HepG2 (cell line): Measurements from ENCODE around the gene OR2W3. TPM values are rescaled to one million over a fixed set of nuclear protein-coding genes. Genes with fewer than 3 reads are reported as not detected.

ENCODE experiments used
- ATAC-seq: fragments of 200-7000 bp; cut with Tn5 transposase; 3 replicates; pipeline ENCODE4 v1.9.1; 2020; ENCODE audit warnings: mild to moderate bottlenecking, moderate library complexity
- BruUV-seq: library from RNA; stranded (reverse); fragments of 400-500 nt; replicated peaks from 2 replicates; lab custom pipeline; 2021; lab: Mats Ljungman, UMichigan
- CTCF ChIA-PET: fragments of 300-600 bp; formaldehyde crosslinking; extraction: SDS; loops from one replicate; lab custom pipeline; 2021; ENCODE audit warnings: low total read pairs, inconsistent platforms, low intra/inter-chr PET ratio; lab: Yijun Ruan, JAX
- POLR2A ChIA-PET: fragments of 350-600 bp; sonication (Branson Sonifier 250); formaldehyde crosslinking; loops from one replicate; lab custom pipeline; 2020; ENCODE audit warnings: antibody characterized with exemption, inconsistent platforms; lab: Yijun Ruan, JAX
- DNase-seq: peaks from one replicate; pipeline ENCODE4 v3.0.0-alpha.2; 2015; ENCODE audit warnings: low spot score
- FAIRE-seq: peaks from 3 replicates; lab custom pipeline; 2011; peaks lifted over from hg19 to GRCh38; lab: Jason Lieb, UNC
- H2AFZ ChIP-seq: one replicate; pipeline ENCODE4 v1.6.1; 2011; ENCODE audit warnings: low read length, inconsistent platforms
- H3K27ac ChIP-seq: fragments of 300-600 bp; 3 replicates; pipeline ENCODE4 v1.8.0; 2011; ENCODE audit warnings: mixed run types, mild to moderate bottlenecking, mixed read lengths, low read length, inconsistent platforms; ENCODE audit not compliant: insufficient read depth; ENCODE audit errors: extremely low read length
- H3K27me3 ChIP-seq, 2 experiments: fragments of 200-600 bp in 1 of 2; 2 replicates in 1 of 2; 3 replicates in 1 of 2; pipeline versions ENCODE4 v1.6.0 to v1.8.0; 2011; ENCODE audit warnings: low read length in 2 of 2, mild to moderate bottlenecking in 2 of 2, moderate library complexity in 2 of 2, inconsistent platforms in 1 of 2; ENCODE audit not compliant: insufficient read depth in 2 of 2, control insufficient read depth in 1 of 2
- H3K36me3 ChIP-seq, 2 experiments: fragments of 200-600 bp in 1 of 2; replicated peaks in 1 of 2; 2 replicates in 1 of 2; 3 replicates in 1 of 2; pipeline versions ENCODE4 v1.5.1 to v1.8.0; 2011; ENCODE audit warnings: low read length in 2 of 2, inconsistent platforms in 1 of 2; ENCODE audit not compliant: insufficient read depth in 2 of 2, control insufficient read depth in 1 of 2
- H3K4me1 ChIP-seq: 2 replicates; pipeline ENCODE4 v1.5.1; 2012; ENCODE audit warnings: low read length, inconsistent platforms; ENCODE audit not compliant: insufficient read depth
- H3K4me2 ChIP-seq: 2 replicates; pipeline ENCODE4 v1.6.0; 2011; ENCODE audit warnings: low read depth, low read length, inconsistent platforms
- H3K4me3 ChIP-seq, 3 experiments: fragments of 200-600 bp in 1 of 3; sonication (generic), shearing (Covaris generic) in 1 of 3; replicated peaks in 1 of 3; 2 replicates each; pipeline ENCODE4 v1.5.1; 2011 to 2016; ENCODE audit warnings: low read length in 3 of 3, inconsistent platforms in 2 of 3, low read depth in 2 of 3, mild to moderate bottlenecking in 2 of 3, control low read depth in 1 of 3, mixed read lengths in 1 of 3; ENCODE audit not compliant: insufficient read depth in 1 of 3
- H3K79me2 ChIP-seq: one replicate; pipeline ENCODE4 v1.6.1; 2011; ENCODE audit warnings: low read length, inconsistent platforms; ENCODE audit not compliant: insufficient read depth
- H3K9ac ChIP-seq: 2 replicates; pipeline ENCODE4 v1.6.0; 2011; ENCODE audit warnings: mild to moderate bottlenecking, low read depth, low read length, inconsistent platforms; ENCODE audit not compliant: insufficient read depth
- H3K9me3 ChIP-seq: 2 replicates; pipeline ENCODE4 v1.5.1; 2012; ENCODE audit warnings: mild to moderate bottlenecking, low read length
- H4K20me1 ChIP-seq: 2 replicates; pipeline ENCODE4 v1.6.0; 2011; ENCODE audit warnings: inconsistent platforms, mild to moderate bottlenecking, low read length, moderate library complexity; ENCODE audit not compliant: insufficient read depth
- BCL6 ChIP-seq: IDR thresholded peaks from 2 replicates; pipeline ENCODE4 v1.6.1; 2016; ENCODE audit warnings: missing genetic modification reagents, missing compliant biosample characterization
- CAMTA2 ChIP-seq: sonication (generic); formaldehyde crosslinking; IDR thresholded peaks from 2 replicates; pipeline ENCODE4 v1.4.0; 2020; ENCODE audit warnings: mild to moderate bottlenecking, missing genetic modification reagents, borderline replicate concordance
- HNRNPK ChIP-seq: fragments of 200-400 bp; formaldehyde crosslinking; IDR thresholded peaks from 2 replicates; pipeline ENCODE4 v1.6.1; 2018; ENCODE audit warnings: low read length, low read depth, moderate library complexity, mild to moderate bottlenecking; ENCODE audit not compliant: poor library complexity, severe bottlenecking
- KMT2A ChIP-seq: sonication (generic); formaldehyde crosslinking; IDR thresholded peaks from 2 replicates; pipeline ENCODE4 v1.4.0; 2020; ENCODE audit warnings: missing genetic modification reagents
- NBN ChIP-seq: fragments of 450-650 bp; conservative IDR thresholded peaks from 2 replicates; pipeline ENCODE4 v1.6.1; 2017
- SOX6 ChIP-seq, 2 experiments: fragments of 450-650 bp in 1 of 2; sonication (generic) in 1 of 2; formaldehyde crosslinking in 1 of 2; IDR thresholded peaks; 2 replicates each; pipeline versions ENCODE4 v1.4.0 to v1.6.1; 2017 to 2020; ENCODE audit warnings: antibody characterized with exemption in 1 of 2, mild to moderate bottlenecking in 1 of 2, missing genetic modification reagents in 1 of 2
- SUZ12 ChIP-seq: fragments of 150-350 bp; IDR thresholded peaks from 2 replicates; pipeline ENCODE4 v1.6.1; 2014; ENCODE audit warnings: low read depth, low read length
- ZBTB4 ChIP-seq: sonication (generic); formaldehyde crosslinking; IDR thresholded peaks from 2 replicates; pipeline ENCODE4 v1.4.0; 2020; ENCODE audit warnings: missing genetic modification reagents, mild to moderate bottlenecking, borderline replicate concordance
- ZC3H13 ChIP-seq: sonication (generic); formaldehyde crosslinking; IDR thresholded peaks from 2 replicates; pipeline ENCODE4 v1.8.1; 2023; ENCODE audit warnings: mild to moderate bottlenecking, missing genetic modification reagents, moderate library complexity
- ZEB1 ChIP-seq: IDR thresholded peaks from 2 replicates; pipeline ENCODE4 v1.6.1; 2012; ENCODE audit warnings: mild to moderate bottlenecking, low read depth, inconsistent platforms; ENCODE audit not compliant: insufficient replicate concordance
- ZFP62 ChIP-seq: sonication (generic); formaldehyde crosslinking; IDR thresholded peaks from 2 replicates; pipeline ENCODE4 v1.4.0; 2020; ENCODE audit warnings: missing genetic modification reagents
- ZNF326 ChIP-seq: sonication (generic); formaldehyde crosslinking; IDR thresholded peaks from 2 replicates; pipeline ENCODE4 v1.4.0; 2020; ENCODE audit warnings: missing genetic modification reagents, borderline replicate concordance
- ZNF496 ChIP-seq: sonication (generic); formaldehyde crosslinking; IDR thresholded peaks from 2 replicates; pipeline ENCODE4 v1.8.1; 2023; ENCODE audit warnings: mild to moderate bottlenecking, moderate library complexity, missing genetic modification reagents; ENCODE audit not compliant: insufficient replicate concordance
- ZNF530 ChIP-seq: sonication (generic); formaldehyde crosslinking; IDR thresholded peaks from 2 replicates; pipeline ENCODE4 v1.5.0; 2020; ENCODE audit warnings: low read depth, mild to moderate bottlenecking, missing genetic modification reagents
- ZNF709 ChIP-seq: sonication (generic); formaldehyde crosslinking; IDR thresholded peaks from 2 replicates; pipeline ENCODE4 v1.5.0; 2020; ENCODE audit warnings: mild to moderate bottlenecking, missing genetic modification reagents
- ZNF710 ChIP-seq: sonication (generic); formaldehyde crosslinking; IDR thresholded peaks from 2 replicates; pipeline ENCODE4 v1.5.0; 2020; ENCODE audit warnings: mild to moderate bottlenecking, missing genetic modification reagents, borderline replicate concordance
- ZNF776 ChIP-seq: sonication (generic); formaldehyde crosslinking; IDR thresholded peaks from 2 replicates; pipeline ENCODE4 v1.4.0; 2020; ENCODE audit warnings: mild to moderate bottlenecking, missing genetic modification reagents
- ZSCAN9 ChIP-seq: IDR thresholded peaks from 2 replicates; pipeline ENCODE4 v1.6.1; 2016; ENCODE audit warnings: borderline replicate concordance
- whole genome bisulfite sequencing: methylation state at CpG from one replicate; pipeline ENCODE4 v1.1.6; 2017; ENCODE audit warnings: low lambda C conversion rate; 5-methylcytosine and 5-hydroxymethylcytosine counted together
- in situ Hi-C: cut with HindIII; loops from 2 replicates; pipeline ENCODE4 v1.10.0; 2017; ENCODE audit warnings: low pct_unique_long_range_greater_than_20kb; ENCODE audit not compliant: extremely low pct_ligation_motif_present
- intact Hi-C: fragments of 100-400 bp; cut with micrococcal nuclease; formaldehyde crosslinking; loops from one replicate; pipeline ENCODE4 v1.10.0; 2022; ENCODE audit not compliant: unreplicated experiment
- polyA plus RNA-seq, 8 experiments: library from polyadenylated mRNA; depleted of rRNA in 3 of 8; stranded (reverse) in 7 of 8; unstranded in 1 of 8; fragments of >200 nt; fragmentation: Illumina TruSeq in 4 of 8; extraction: Trizol in 4 of 8; gene quantifications; 2 replicates each; pipeline versions ENCODE4 v1.2.1 to v1.2.3, GENCODE V29; 2011 to 2016; ENCODE audit warnings: low read depth in 4 of 8, missing spikeins in 1 of 8, mixed read lengths in 1 of 8; ENCODE audit not compliant: insufficient read depth in 1 of 8
- total RNA-seq, 5 experiments: library from RNA; depleted of rRNA; stranded (reverse); fragments of >200 nt; fragmentation: Illumina TruSeq; extraction: Trizol; gene quantifications; 2 replicates each; pipeline ENCODE4 v1.2.3, GENCODE V29; 2016; ENCODE audit warnings: low read depth in 1 of 5
- TF ChIP-seq, protein P1 (sequence below): sonication (generic); formaldehyde crosslinking; IDR thresholded peaks from 2 replicates; pipeline ENCODE4 v1.4.0; 2020; ENCODE audit warnings: low read depth, mild to moderate bottlenecking, missing genetic modification reagents

OR2W3 gene
- total and polyA plus RNA-seq, 2 of the 13 experiments (the other 11 are each of a cell fraction or from before 2014, with no cell fraction given): not detected

DNA sequence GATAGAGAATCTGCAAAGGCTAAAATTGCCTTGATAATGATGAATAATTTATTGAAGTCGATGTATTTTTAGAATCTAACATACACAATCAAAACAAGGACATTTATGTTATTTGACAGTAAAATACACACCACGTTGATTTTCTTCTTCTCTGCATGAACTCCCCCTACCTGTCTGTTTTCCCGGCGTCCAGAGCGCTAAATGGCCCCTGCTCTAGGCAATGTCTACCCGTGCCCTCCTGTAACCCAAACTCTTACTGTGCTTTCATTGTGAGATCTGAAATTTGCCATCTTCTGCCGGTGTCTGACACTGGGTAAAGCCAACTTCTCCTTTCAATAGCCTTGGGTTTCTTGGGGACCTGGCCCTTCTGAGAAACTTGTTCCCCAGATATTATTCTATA, 47.0 kb upstream of the OR2W3 start:
- TF ChIP-seq, protein P1, sequence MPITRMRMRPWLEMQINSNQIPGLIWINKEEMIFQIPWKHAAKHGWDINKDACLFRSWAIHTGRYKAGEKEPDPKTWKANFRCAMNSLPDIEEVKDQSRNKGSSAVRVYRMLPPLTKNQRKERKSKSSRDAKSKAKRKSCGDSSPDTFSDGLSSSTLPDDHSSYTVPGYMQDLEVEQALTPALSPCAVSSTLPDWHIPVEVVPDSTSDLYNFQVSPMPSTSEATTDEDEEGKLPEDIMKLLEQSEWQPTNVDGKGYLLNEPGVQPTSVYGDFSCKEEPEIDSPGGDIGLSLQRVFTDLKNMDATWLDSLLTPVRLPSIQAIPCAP: no peak
- no peak for TF ChIP-seq ZNF326 (CRISPR knock-in tag)
- no peak for TF ChIP-seq ZNF710 (CRISPR knock-in tag)
- TF ChIP-seq ZNF776 (CRISPR knock-in tag): no peak
- TF ChIP-seq CAMTA2 (CRISPR knock-in tag): no peak
- TF ChIP-seq ZNF530 (CRISPR knock-in tag): no peak
- TF ChIP-seq ZSCAN9 (CRISPR knock-in tag): no peak
- TF ChIP-seq ZNF709 (CRISPR knock-in tag): no peak
- no peak for TF ChIP-seq ZFP62 (CRISPR knock-in tag)
- no peak for TF ChIP-seq ZBTB4 (CRISPR knock-in tag)
- no peak for TF ChIP-seq NBN
- no peak for TF ChIP-seq SOX6 (IDR thresholded peaks at IDR 0.05)
- no peak for TF ChIP-seq SOX6 (CRISPR knock-in tag; IDR thresholded peaks at IDR 0.05)
- TF ChIP-seq ZC3H13 (CRISPR knock-in tag): no peak
- TF ChIP-seq ZEB1: no peak
- no peak for TF ChIP-seq SUZ12
- TF ChIP-seq HNRNPK: no peak
- no peak for TF ChIP-seq ZNF496 (CRISPR knock-in tag)
- no peak for TF ChIP-seq KMT2A (CRISPR knock-in tag)
- no peak for TF ChIP-seq BCL6 (CRISPR knock-in tag)

More for the DNA sequence above, 47.0 kb upstream of the OR2W3 start:
- Histone ChIP-seq H2AFZ (no peak overlapping the region), H4K20me1 (no peaks in the 10 kb centered on the region), H3K9ac (no peak overlapping the region), H3K79me2 (no peaks in the 10 kb centered on the region), H3K4me2 (no peak overlapping the region), H3K27me3 (no peaks in the 10 kb centered on the region; a peak in 1 of 5 replicates), H3K27ac (no peak overlapping the region), H3K4me1 (no peaks in the 10 kb centered on the region), H3K36me3 (no peaks in the 10 kb centered on the region), H3K4me3 (no peak overlapping the region), H3K9me3 (no peaks in the 10 kb centered on the region)
- WGBS: 40% methylated on average over 7 of the region's 7 CpGs
- ChIA-PET CTCF (no interaction called here), POLR2A (no interaction called here)
- in situ Hi-C loops: no loop called here
- intact Hi-C loops: no loop called here
- ATAC-seq (no peak), FAIRE-seq (no peak), DNase-seq (no peak)
- no TSS peak for BruUV-seq
